Stimulated activated CD4-positive, alpha-beta T cell treated with anti-CD3 and anti-CD28 coated beads, Interleukin-4, amount 100 ng/mL, for 48 hours (primary cell): ENCODE data around the gene PSMG2.

ENCODE experiments used
- DNase-seq, 2 donors: peaks; one replicate each; pipeline ENCODE4 v3.0.0-alpha.2; 2020; ENCODE audit warnings: low read depth in 2 of 2

Gene PSMG2, protein sequence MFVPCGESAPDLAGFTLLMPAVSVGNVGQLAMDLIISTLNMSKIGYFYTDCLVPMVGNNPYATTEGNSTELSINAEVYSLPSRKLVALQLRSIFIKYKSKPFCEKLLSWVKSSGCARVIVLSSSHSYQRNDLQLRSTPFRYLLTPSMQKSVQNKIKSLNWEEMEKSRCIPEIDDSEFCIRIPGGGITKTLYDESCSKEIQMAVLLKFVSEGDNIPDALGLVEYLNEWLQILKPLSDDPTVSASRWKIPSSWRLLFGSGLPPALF

DNA sequence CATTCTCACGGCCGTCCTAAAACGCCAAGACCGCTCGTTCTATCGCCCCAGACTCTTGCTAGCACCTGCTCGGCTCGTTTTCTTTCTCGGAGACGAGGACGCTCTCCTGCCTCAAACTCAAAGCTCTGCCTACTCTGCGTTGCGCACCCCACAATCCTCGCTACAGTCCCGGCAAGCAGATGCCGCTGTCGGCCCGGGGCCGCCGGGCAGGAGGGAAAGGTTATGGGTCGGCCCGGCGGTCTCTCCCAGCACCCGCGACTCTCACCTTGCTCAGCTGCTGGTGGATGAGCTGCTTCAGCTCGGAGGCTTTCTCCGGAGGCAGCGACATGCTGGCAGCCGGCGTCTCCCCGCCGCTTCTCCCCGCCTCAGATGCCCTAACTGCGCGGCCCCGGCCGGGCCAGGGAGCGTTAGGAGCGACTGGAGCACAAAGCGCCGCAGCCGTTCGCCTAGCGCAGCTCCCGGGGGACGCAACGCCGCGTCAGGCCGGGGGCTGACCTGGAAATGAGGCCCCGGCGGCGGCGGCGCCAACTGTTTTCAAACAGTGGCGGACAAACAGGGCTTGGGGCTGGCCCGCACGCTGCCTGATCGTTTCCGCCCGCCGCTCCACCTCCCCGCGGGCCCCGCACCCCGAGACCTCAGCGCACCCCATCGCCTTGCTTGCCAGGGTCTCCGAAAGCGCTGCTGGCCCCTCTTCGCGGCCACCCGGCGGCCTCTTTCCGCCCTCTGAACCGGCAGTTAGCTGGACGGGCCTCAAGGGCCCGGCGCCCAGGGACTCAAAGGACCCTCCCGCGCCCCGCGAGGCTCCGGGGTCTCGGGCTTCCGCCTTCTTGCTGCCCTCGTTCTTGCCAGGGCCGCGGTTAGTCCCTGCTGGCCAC is at the start of gene PSMG2, which contains the start of gene CEP76:
Gene PSMG2 (plus strand): TSS at position 822 of the 875 bp plus-strand sequence. CDS start 66 bp downstream, outside the sequence.
Gene CEP76 (minus strand): TSS at position 503 of the 875 bp plus-strand sequence. CDS start 175 bp downstream, at position 328.
- DNase-seq: peak; percentile 76 to 83

DNA sequence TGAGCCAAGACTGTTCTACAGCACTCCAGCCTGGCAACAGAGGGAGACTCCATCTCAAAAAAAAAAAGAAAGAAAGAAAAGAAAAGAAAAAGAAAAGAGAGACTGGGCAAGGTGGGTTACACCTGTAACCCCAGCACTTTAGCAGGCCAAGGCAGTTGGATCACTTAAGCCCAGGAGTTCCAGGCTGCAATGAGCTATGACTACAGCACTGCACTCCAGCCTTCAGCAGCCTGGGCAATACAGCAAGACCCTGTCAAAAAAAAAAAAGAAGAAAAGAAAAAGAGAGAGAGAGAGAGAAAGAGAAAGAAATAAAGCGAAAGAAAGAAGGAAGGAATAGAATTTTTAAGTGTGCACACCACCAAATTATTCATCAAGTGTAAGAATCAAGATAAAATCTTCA is 47.9 kb upstream of the PSMG2 start:
- DNase-seq: no peak

DNA sequence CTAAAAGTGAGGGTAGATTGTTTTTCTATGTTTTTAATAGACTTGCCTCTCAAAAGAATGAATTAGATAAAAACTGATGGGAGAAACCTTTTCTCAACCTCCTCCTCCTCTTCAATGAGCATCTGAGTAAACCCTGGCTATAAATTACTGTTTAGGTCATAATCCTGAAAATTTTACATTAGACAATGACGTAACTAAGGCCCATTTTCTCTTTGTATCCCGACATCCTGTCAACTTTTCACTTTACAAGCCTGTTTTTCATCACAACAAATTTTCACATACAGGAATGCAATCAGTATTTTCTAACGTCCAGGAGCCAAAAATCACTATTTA is 46.3 kb upstream of the PSMG2 start:
- DNase-seq: no peak

DNA sequence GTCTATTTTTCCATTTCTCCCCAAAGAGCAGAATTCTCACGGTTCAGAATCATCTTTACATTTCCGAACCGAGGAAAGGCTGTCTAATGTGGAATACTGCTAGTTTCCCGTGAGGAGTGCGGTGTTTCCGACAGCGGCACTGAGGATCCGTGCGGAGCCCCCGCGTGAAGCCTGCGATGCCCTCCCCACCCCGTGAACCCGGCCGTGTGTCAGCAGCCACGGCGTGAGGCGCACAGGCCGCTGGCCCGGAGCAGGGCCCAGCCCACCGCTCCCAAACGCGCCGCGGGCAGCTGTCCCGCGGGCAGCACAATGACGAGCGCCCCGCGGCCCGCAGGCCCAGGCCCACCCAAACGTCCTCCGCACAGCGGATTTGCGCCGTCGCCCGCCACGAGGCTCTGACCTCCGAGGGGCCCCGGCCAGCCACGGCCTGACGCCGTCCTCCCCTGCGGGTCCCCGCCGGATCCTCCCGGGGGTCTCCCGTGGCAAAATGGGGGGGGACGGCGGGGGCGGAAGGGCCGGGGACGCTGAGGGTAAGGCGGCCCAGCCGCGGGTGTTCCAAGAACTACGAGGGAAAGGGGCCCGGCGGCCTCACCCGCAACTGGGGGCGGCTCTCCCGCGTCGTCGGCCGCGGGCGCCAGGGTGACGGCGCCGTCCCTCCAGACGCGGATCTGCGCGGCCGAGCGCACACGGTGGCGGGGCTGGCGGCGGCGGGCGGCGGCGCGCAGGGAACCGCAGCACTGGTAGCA is 45.7 kb upstream of the PSMG2 start:
- DNase-seq: peak; percentile 7 to 22

DNA sequence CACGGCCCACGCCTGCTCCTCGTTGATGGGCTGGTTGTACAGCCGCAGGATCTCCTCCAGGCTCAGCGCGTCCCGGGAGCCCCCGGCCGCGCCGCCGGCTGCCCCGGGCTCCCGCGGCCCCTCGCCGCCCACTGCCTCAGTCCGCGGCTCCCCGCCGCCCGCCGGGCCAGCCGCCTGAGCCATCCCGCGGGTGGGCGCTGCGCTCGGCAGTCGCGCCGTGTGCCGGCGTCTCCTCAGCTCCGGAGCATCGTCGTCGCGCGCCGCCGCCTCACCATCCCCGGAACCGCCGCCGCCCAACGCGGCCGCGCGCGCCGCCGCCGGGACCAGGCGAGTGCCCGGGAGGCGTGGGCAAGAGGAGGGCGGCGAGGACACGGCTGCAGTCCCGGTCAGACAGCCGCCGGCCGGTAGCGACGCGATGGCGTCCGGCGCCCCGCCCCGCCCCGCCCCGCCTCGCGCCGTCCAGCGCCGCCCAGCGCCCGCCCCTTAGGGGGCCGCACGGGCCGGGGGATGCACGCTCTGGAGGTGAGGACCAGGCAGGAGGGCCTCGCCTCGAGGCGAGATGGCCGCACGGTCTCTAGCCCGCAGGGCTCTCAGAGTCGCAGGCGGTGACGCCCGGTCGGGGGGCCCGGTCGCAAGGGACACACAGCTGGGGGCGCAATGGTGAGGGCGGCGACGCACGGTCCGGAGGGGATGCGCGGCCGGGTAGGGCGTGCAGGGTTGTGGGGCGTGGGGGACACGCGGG is 45.0 kb upstream of the PSMG2 start, which contains the start of gene SPIRE1:
Gene SPIRE1 (minus strand): TSS at position 424 of the 742 bp plus-strand sequence. CDS start 241 bp downstream, at position 183.
- peak; percentile 12 to 20 for DNase-seq

DNA sequence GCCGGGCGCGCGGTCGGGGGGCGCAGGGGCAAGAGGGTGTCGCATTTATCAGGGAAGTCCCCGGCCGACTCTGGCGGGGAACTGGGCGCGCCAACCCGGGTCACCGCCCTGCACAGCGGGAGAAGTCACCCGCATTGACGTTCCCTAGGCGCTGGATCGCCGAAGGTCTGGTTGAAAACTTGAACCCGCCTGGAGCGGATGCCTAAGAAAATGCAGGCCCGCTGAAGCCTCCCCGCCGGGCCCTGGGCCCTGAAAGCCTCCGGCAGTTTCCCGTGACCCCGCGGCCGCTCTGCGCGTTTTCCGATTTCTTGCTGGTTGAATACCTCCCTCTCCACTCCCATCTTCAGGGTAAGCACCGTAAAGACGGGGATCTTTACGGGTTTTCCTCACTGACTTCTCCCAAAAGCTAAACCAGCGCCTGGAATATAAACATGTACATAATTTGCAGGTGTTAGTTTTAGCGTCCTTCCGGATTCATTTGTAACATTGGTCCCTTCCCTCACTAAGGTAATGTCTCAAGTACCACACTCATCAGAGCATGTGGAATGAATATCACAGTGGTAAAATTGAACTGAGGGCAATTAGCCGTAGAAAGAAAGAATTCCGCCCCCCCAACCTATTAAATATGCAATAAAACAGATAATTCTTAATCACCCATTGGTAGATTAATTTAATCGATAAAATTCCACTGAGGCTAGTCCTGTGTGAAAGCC is 44.3 kb upstream of the PSMG2 start:
- DNase-seq: peak in 1 of 2 donors; percentile 5

DNA sequence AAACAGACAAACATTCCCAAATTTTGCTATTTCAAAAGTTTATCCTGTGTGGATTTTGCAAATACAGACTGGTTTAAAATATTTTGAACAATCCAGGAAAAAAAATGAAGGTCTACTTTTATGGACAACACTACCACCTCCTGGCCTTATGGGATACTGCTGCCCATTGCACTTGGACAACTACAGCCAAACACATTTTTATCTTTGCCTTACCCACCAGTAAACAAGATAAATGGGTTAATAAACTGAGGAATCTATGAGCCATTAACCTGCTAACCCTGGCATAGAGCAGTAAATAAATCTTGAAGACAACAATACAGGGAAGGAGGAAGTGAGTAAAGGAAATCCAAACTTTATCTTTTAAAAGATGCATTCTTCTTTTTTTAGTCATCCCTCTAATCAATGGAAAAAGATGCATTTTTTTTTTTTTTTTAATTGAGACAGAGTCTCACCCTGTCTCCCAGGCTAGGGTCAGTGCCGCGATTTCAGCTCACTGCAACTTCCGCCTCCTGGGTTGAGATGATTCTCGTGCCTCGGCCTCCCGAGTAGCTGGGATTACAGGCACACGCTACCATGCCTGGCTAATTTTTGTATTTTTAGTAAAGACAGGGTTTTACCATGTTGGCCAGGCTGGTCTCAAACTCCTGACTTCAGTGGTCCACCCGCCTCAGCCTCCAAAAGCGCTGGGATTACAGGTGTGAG is 42.8 kb upstream of the PSMG2 start:
- peak in 1 of 2 donors; percentile 24 for DNase-seq

DNA sequence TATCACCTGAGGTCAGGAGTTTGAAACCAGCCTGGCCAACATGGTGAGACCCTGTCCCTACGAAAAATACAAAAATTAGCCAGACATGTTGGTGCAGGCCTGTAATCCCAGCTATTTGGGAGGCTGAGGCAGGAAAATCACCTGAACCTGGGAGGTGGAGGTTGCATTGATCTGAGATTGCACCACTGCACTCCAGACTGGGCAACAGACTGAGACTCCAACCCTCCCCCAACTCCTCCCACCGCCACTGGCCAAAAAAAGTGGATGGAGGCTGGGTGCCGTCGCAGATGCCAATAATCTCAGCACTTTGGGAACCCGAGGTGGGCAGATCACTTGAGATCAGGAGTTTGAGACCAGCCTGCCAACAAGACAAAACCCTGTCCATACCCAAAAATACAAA is 34.8 kb upstream of the PSMG2 start:
- no peak for DNase-seq

DNA sequence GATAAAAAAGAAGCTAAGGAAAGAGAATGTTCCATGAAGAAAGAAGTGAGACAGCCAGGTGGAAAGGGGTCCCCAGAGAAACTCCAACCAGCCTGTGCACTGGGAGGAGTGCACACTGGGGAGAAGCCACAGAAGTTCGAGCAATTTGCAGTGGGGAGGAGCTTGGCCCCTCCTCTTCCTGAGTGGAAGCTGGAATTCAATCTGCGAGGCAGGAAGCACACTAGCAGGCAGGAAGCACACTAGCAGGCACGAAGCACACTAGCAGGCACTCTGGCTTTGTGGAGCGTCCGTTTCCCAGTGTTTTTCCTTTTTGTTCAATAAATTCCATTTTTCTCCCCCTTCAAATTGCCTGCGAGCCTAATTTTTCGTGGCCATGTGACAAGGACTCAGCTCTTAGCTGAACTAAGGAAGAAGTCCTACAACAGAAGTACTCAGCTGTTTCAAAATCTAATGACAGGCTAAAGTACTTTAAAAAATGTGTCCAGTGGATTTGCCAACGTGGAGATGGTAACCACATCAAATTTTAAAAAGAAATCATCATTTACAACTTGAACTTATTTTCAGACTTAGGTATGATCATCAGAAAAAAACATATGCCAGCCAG is 23.6 kb upstream of the PSMG2 start:
- no peak for DNase-seq

DNA sequence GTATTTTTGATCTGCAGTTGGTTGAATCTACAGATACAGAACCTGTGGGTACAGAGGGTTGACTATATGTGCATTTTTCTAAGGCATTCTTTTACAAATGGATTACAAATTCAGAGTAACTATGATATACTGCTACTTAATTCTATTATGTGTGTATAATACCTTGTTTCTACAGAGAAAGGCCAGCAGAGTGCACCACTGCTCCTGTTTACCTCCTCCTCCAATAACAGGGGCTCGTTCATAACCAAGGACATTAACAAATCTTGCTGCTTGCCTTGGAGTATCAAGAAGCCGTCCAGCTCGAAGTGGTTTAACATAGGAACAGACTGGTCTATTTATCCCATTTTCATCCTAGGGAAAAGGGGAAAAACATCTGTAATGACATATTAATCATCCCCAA is 16.7 kb upstream of the PSMG2 start:
- DNase-seq: no peak

DNA sequence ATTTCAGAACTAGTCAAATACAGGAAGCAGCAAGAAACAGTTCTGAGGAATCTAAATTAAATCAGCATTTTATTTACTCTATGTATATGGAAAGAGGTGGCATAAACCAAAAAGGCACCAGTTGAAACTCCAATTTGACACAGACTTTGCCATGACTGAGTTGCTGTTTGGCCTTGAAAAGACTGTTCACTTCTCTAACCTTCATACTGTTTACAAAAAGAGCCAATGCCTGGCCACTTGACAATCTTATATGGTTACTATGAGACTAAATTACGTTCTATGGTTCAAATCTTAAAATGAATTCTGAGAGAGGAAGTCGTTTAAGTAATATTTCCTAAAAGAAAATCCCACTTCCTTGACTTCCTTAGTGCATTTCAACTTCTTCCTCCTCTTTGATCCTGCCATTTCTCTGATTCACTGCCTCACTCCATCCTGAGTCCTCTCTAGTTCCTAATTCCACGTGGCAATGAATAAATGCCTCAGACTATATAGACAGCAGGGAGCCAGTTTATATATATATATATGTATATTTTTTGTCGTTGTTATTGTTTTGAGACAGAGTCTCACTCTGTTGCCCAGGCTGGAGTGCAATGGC is 13.5 kb upstream of the PSMG2 start:
- no peak for DNase-seq

DNA sequence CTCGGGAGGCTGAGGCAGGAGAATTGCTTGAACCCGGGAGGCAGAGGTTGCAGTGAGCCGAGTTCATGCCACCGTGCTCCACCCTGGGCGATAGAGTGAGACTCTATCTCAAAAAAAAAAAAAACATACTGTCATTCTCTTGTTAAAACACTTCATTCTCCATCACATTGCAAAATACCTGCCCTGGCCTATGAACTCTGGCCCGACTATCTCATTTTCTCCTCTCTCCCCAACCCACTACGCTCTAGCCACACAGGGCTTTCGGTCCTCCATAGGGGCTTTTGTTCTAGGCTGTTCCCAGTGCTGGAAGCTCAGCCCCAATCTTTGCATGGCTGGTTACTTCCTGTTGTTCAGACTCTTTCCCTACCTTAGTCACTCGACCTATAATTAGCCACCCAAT is 10.6 kb upstream of the PSMG2 start:
- DNase-seq: no peak

DNA sequence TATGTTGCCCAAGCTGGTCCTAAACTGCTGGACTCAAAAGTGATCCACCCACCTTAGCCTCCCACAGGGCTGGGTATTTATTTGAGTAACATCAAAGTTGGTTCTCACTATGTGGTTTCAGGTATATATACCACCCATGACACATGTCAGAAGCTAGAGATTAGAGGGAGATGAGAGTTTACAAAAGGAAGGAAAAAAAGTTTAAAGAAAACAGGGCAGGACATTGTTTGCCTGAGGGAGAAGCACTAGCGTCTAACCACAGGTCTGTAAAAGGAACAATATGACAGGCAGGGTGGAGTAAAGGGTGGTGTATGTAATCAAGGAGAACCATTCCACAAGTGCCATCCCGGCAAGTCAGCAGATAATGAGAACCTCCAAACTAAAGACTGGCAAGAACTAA is 8.8 kb upstream of the PSMG2 start:
- no peak for DNase-seq

DNA sequence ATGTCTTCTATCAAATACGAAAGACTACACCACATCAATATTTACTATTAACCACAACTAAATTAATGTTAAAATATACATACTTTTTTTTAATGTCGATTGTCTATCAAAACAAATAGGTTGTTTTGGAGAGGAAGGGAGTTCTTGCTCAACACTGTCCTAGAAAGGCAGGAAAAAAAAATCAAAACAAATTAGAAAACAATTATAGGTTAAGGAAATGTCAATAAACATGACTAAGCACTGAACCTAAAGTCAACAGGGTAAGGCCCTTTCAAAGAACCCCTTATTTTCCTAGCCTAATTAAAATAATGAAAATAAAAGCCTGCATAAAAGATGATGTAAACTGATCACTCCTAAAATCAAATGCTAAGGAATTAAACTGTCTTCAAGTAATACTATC is 3.1 kb upstream of the PSMG2 start:
- no peak for DNase-seq

DNA sequence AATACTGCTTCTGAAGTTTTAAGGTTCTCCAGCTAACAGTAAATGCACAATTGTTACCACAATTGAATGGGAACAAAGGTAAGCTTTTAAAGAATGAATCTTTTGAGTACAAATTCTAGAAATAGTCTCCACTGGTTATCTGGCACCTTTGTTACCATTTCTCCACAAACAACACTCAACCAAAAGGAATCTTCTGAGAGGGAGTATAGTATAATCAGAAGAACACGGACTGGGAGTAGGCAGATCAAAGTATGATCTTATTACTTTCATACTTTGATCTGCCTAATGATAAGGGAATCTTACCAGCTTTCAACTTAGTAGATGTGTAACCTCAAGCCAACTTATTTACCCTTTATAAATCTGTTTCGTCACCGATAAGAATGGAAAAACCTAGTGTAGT is 1.7 kb upstream of the PSMG2 start:
- no peak for DNase-seq

DNA sequence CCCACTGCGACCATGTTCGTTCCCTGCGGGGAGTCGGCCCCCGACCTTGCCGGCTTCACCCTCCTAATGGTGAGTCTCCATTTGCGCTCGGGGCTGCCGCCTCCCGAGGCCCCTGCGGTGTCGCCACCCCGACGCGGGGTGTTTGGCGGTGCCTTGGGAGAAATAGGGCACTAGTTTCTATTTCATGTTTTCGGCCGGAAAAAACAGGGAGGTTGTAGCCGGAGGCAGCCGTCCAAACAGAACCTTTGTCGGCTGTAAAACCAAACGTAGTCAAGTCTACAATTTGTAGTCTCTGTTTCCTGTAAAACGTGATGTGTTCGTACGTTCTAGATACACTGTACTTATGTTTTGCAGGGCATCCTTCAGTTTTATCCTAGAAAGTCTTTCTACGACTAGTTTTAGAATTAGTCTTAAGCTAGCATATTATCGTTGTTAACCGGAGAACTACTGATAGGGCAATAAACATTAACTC is 290 bp downstream of the PSMG2 start:
- DNase-seq: no peak

DNA sequence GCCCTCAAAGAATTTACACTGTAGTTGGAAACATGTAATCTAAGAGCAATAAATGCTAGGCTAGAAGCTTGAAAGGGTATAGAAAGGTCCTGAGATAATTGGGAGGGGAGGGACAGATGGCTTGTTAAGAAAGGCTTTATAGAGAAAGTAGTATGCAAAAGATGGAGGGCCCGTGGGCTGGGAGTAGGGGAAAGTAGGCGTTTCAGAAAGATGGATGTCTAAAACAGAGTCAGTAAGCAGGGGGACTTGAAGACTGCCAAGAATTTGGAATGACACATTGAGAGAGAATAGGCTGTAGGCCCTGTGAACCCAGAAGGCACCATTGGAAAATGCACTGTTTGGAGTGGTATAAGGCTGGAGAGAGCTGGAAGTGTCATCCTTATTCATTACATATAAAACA is 822 bp downstream of the PSMG2 start:
- DNase-seq: no peak

DNA sequence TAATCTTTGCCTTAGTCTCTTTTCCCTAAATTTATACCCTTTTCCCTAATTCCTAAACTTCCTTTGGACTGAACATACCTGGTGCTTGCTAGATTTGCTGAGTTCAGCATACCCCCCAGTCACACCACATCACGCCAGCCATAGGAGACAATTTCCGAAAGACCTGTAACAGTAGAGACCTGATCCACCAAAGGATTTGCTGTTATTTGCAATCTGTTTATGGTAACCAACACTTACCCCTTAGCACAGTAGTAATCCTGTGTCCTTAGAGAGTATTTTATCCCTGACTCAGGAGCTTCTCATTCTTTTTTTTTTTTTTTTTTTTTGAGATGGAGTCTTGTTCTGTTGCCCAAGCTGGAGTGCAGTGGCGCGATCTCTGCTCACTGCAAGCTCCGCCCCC is 8.6 kb downstream of the PSMG2 start:
- no peak for DNase-seq
